Stomach smooth muscle (tissue), 2 donors: ENCODE data around the gene LRRC42.
"Not testable (repeated sequence)": the region's sequence is repeated elsewhere in the genome, so short reads cannot be mapped to it uniquely, and the experiment has no call there.

ENCODE experiments used
- H3K27ac ChIP-seq: one replicate; pipeline ENCODE4 v1.7.0; 2013; ENCODE audit warnings: mild to moderate bottlenecking, low read length, inconsistent platforms
- H3K27me3 ChIP-seq, 2 donors: one replicate each; pipeline ENCODE4 v1.7.0; 2013; ENCODE audit warnings: low read length in 2 of 2; ENCODE audit not compliant: insufficient read depth in 2 of 2, control insufficient read depth in 1 of 2
- H3K36me3 ChIP-seq, 2 donors: one replicate each; pipeline ENCODE4 v1.7.0; 2013; ENCODE audit warnings: low read length in 2 of 2; ENCODE audit not compliant: control insufficient read depth in 2 of 2, insufficient read depth in 2 of 2
- H3K4me1 ChIP-seq: one replicate; pipeline ENCODE4 v1.7.0; 2013; ENCODE audit warnings: low read length; ENCODE audit not compliant: control insufficient read depth, insufficient read depth
- H3K4me3 ChIP-seq, 2 donors: one replicate each; pipeline ENCODE4 v1.7.0; 2013; ENCODE audit warnings: low read length in 2 of 2
- H3K9ac ChIP-seq, 2 donors: one replicate each; pipeline ENCODE4 v1.7.0; 2013; ENCODE audit warnings: low read length in 2 of 2, mild to moderate bottlenecking in 1 of 2
- H3K9me3 ChIP-seq, 2 donors: one replicate each; pipeline ENCODE4 v1.7.0; 2013; ENCODE audit warnings: low read length in 2 of 2; ENCODE audit not compliant: control insufficient read depth in 2 of 2
- donor health status: healthy.
- donor health status: Pancreatic carcinoma.

The LRRC42 gene

GRCh38 chr1:53992085-53992874 lies 46.1 kb downstream of the LRRC42 start:
- Histone ChIP-seq H3K27me3 (no peaks in the 10 kb centered on the region), H3K4me1 (no peaks in the 10 kb centered on the region), H3K27ac (no peak overlapping the region), H3K9ac (no peak overlapping the region), H3K4me3 (no peak overlapping the region), H3K36me3 (no peaks in the 10 kb centered on the region), H3K9me3 (no peaks in the 10 kb centered on the region)

GRCh38 chr1:53994516-53994915 lies 48.4 kb downstream of the LRRC42 start:
- not testable (repeated sequence) for H3K4me1 ChIP-seq, H3K36me3 ChIP-seq, H3K9me3 ChIP-seq, H3K9ac ChIP-seq, H3K27me3 ChIP-seq, H3K4me3 ChIP-seq, H3K27ac ChIP-seq

- H3K27me3 ChIP-seq = no peaks in the 10 kb centered on the region
- H3K36me3 ChIP-seq = no peaks in the 10 kb centered on the region
- no peaks in the 10 kb centered on the region for H3K9me3 ChIP-seq
- H3K9ac ChIP-seq = no peak overlapping the region
- H3K4me3 ChIP-seq = no peak overlapping the region
- H3K4me1 ChIP-seq = no peaks in the 10 kb centered on the region
- H3K27ac ChIP-seq = no peak overlapping the region
Measured at GRCh38 chr1:53995683-53996082, 49.5 kb downstream of the LRRC42 start.

GRCh38 chr1:53998223-53998622 lies 52.1 kb downstream of the LRRC42 start:
- Histone ChIP-seq H3K4me1 (no peaks in the 10 kb centered on the region), H3K27ac (no peak overlapping the region), H3K36me3 (no peaks in the 10 kb centered on the region), H3K27me3 (no peaks in the 10 kb centered on the region), H3K9me3 (no peaks in the 10 kb centered on the region), H3K4me3 (no peak overlapping the region), H3K9ac (no peak overlapping the region)

GRCh38 chr1:53999920-54000319 lies 53.8 kb downstream of the LRRC42 start:
- H3K9ac ChIP-seq = no peak overlapping the region
- H3K27ac ChIP-seq = no peak overlapping the region
- no peaks in the 10 kb centered on the region for H3K9me3 ChIP-seq
- H3K36me3 ChIP-seq = no peaks in the 10 kb centered on the region
- H3K27me3 ChIP-seq = no peaks in the 10 kb centered on the region
- H3K4me3 ChIP-seq = no peak overlapping the region
- H3K4me1 ChIP-seq = no peaks in the 10 kb centered on the region

GRCh38 chr1:54001591-54001990 lies 55.4 kb downstream of the LRRC42 start:
- no peaks in the 10 kb centered on the region for H3K36me3 ChIP-seq
- H3K27me3 ChIP-seq = no peaks in the 10 kb centered on the region
- H3K9ac ChIP-seq = no peak overlapping the region
- H3K4me3 ChIP-seq = no peak overlapping the region
- no peaks in the 10 kb centered on the region for H3K4me1 ChIP-seq
- H3K27ac ChIP-seq = no peak overlapping the region
- no peaks in the 10 kb centered on the region for H3K9me3 ChIP-seq

GRCh38 chr1:54002544-54003248 lies 56.5 kb downstream of the LRRC42 start:
- Histone ChIP-seq H3K27ac (no peak overlapping the region), H3K36me3 (no peaks in the 10 kb centered on the region), H3K9ac (no peak overlapping the region), H3K9me3 (no peaks in the 10 kb centered on the region), H3K4me3 (no peak overlapping the region), H3K27me3 (peaks cover 0 to under 1% of the 10 kb centered on the region in 2 donors), H3K4me1 (no peaks in the 10 kb centered on the region)

- Histone ChIP-seq H3K4me1 (no peaks in the 10 kb centered on the region), H3K4me3 (no peak overlapping the region), H3K27me3 (peaks cover 0 to 2% of the 10 kb centered on the region in 2 donors), H3K9me3 (no peaks in the 10 kb centered on the region), H3K27ac (no peak overlapping the region), H3K9ac (no peak overlapping the region), H3K36me3 (no peaks in the 10 kb centered on the region)
Measured at GRCh38 chr1:54003249-54003646, 57.1 kb downstream of the LRRC42 start.

- H3K27ac ChIP-seq, H3K4me1 ChIP-seq, H3K9ac ChIP-seq, H3K9me3 ChIP-seq, H3K27me3 ChIP-seq, H3K36me3 ChIP-seq, H3K4me3 ChIP-seq: not testable (repeated sequence)
Measured at GRCh38 chr1:54003750-54004480, 57.8 kb downstream of the LRRC42 start.

- no peaks in the 10 kb centered on the region for H3K4me1 ChIP-seq
- H3K36me3 ChIP-seq = no peaks in the 10 kb centered on the region
- no peak overlapping the region for H3K4me3 ChIP-seq
- H3K27ac ChIP-seq = no peak overlapping the region
- peaks cover 0 to 6% of the 10 kb centered on the region in 2 donors for H3K27me3 ChIP-seq
- H3K9ac ChIP-seq = no peak overlapping the region
- H3K9me3 ChIP-seq = no peaks in the 10 kb centered on the region
Measured at GRCh38 chr1:54004481-54005049, 58.4 kb downstream of the LRRC42 start.
